ENCODE data around the gene LMO1. TPM values are rescaled to one million over a fixed set of nuclear protein-coding genes. Genes with fewer than 3 reads are reported as not detected.

Gene LMO1
- polyA plus RNA-seq, 3 donors: not detected

DNA sequence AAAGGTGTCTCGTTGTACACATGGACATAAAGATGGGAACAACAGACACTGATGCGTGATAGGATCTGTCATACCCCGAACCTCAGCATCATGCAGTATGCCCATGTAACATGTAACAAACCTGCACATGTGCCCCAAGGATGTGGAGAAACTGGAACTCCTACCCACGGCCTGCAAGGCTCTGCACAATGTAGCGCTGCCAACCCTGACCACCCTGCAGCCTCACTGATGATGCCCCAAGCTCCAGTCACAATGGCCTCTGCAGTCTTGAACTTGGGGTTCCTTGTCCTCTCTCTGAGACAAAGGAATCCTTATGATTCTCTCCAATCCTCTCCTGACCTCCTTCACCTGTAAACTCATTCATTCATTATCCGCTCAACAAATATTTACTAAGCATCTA is 14.2 kb downstream of the LMO1 start:
- DNase-seq: no peak
- no peaks in the 10 kb centered on the region for H3K27me3 ChIP-seq (ENCODE audit: control insufficient read depth in 2 of 2, insufficient read depth in 2 of 2, low read length in 2 of 2)
- H3K79me2 ChIP-seq (ENCODE audit: insufficient read depth, low read length): no peaks in the 10 kb centered on the region
- H3K4me1 ChIP-seq (ENCODE audit: control insufficient read depth in 1 of 2, insufficient read depth in 2 of 2, low read length in 2 of 2): no peaks in the 10 kb centered on the region
- H4K20me1 ChIP-seq (ENCODE audit: insufficient read depth, low read length): no peaks in the 10 kb centered on the region
- no peak overlapping the region for H3K27ac ChIP-seq (ENCODE audit: low read depth in 1 of 2, low read length in 2 of 2)
- H3K36me3 ChIP-seq (replicated peaks in 1 of 2; ENCODE audit: control insufficient read depth in 1 of 2, insufficient read depth in 2 of 2, low read length in 2 of 2): no peaks in the 10 kb centered on the region
- peaks cover 0 to 6% (median 0%) of the 10 kb centered on the region in 3 donors for H3K27me3 Mint-ChIP-seq (ENCODE audit: low read depth in 3 of 3)
- no peak overlapping the region for H3K4me3 Mint-ChIP-seq
- intact Hi-C loops (cut with micrococcal nuclease): no loop called here
- 72% methylated on average over 5 of the region's 6 CpGs for WGBS (ENCODE audit: insufficient coverage)
- H3K9me3 ChIP-seq (replicated peaks in 1 of 2; ENCODE audit: control insufficient read depth in 1 of 2, insufficient read depth in 1 of 2, low read length in 2 of 2): no peaks in the 10 kb centered on the region
- TF ChIP-seq CTCF (IDR thresholded peaks at IDR 0.05): no peak
- no peak overlapping the region for H3K9ac ChIP-seq (ENCODE audit: insufficient read depth, low read length, poor library complexity, severe bottlenecking)
- no peak overlapping the region for H3K4me3 ChIP-seq (replicated peaks in 1 of 3; ENCODE audit: low read depth in 2 of 3, low read length in 3 of 3)
- no peak overlapping the region for H3K27ac Mint-ChIP-seq
- no peaks in the 10 kb centered on the region for H3K36me3 Mint-ChIP-seq
- no peak overlapping the region for H3K4me2 ChIP-seq (replicated peaks; ENCODE audit: extremely low read depth, low read length, poor library complexity, severe bottlenecking)
- H3K9me3 Mint-ChIP-seq: no peaks in the 10 kb centered on the region
- no peaks in the 10 kb centered on the region for H3K4me1 Mint-ChIP-seq
- no peak overlapping the region for H2AFZ ChIP-seq (ENCODE audit: insufficient read depth, low read depth, low read length, poor library complexity, severe bottlenecking)

- no peaks in the 10 kb centered on the region for H3K9me3 Mint-ChIP-seq
- H3K27ac ChIP-seq (ENCODE audit: low read depth in 1 of 2, low read length in 2 of 2): no peak overlapping the region
- H3K27ac Mint-ChIP-seq: no peak overlapping the region
- H3K36me3 Mint-ChIP-seq: no peaks in the 10 kb centered on the region
- no peaks in the 10 kb centered on the region for H3K4me1 Mint-ChIP-seq
- no peak overlapping the region for H3K4me3 Mint-ChIP-seq
- H3K36me3 ChIP-seq (replicated peaks in 1 of 2; ENCODE audit: control insufficient read depth in 1 of 2, insufficient read depth in 2 of 2, low read length in 2 of 2): no peaks in the 10 kb centered on the region
- no peak overlapping the region for H3K9ac ChIP-seq (ENCODE audit: insufficient read depth, low read length, poor library complexity, severe bottlenecking)
- no peaks in the 10 kb centered on the region for H4K20me1 ChIP-seq (ENCODE audit: insufficient read depth, low read length)
- intact Hi-C loops (cut with micrococcal nuclease): no loop called here
- no peak overlapping the region for H2AFZ ChIP-seq (ENCODE audit: insufficient read depth, low read depth, low read length, poor library complexity, severe bottlenecking)
- H3K27me3 ChIP-seq (ENCODE audit: control insufficient read depth in 2 of 2, insufficient read depth in 2 of 2, low read length in 2 of 2): no peaks in the 10 kb centered on the region
- DNase-seq: no peak
- no peaks in the 10 kb centered on the region for H3K4me1 ChIP-seq (ENCODE audit: control insufficient read depth in 1 of 2, insufficient read depth in 2 of 2, low read length in 2 of 2)
- no peaks in the 10 kb centered on the region for H3K79me2 ChIP-seq (ENCODE audit: insufficient read depth, low read length)
- WGBS (ENCODE audit: insufficient coverage): 88% methylated on average over 1 of the region's 1 CpG
- H3K4me2 ChIP-seq (replicated peaks; ENCODE audit: extremely low read depth, low read length, poor library complexity, severe bottlenecking): no peak overlapping the region
- H3K9me3 ChIP-seq (replicated peaks in 1 of 2; ENCODE audit: control insufficient read depth in 1 of 2, insufficient read depth in 1 of 2, low read length in 2 of 2): no peaks in the 10 kb centered on the region
- peaks cover 0 to 6% (median 0%) of the 10 kb centered on the region in 3 donors for H3K27me3 Mint-ChIP-seq (ENCODE audit: low read depth in 3 of 3)
- no peak for TF ChIP-seq CTCF (IDR thresholded peaks at IDR 0.05)
- H3K4me3 ChIP-seq (replicated peaks in 1 of 3; ENCODE audit: low read depth in 2 of 3, low read length in 3 of 3): no peak overlapping the region
Measured at GRCh38 chr11:8248786-8249185, 14.9 kb downstream of the LMO1 start.

Data from CD14-positive monocyte (primary cell).